HG02610 (cell line): ENCODE results near the gene BAG2.

Experiments used
- ATAC-seq: cut with Tn5 transposase; IDR thresholded peaks from one replicate; pipeline ENCODE4 v1.9.1; 2021; ENCODE audit warnings: mild to moderate bottlenecking, moderate library complexity; ENCODE audit not compliant: unreplicated experiment

BAG2 gene

DNA sequence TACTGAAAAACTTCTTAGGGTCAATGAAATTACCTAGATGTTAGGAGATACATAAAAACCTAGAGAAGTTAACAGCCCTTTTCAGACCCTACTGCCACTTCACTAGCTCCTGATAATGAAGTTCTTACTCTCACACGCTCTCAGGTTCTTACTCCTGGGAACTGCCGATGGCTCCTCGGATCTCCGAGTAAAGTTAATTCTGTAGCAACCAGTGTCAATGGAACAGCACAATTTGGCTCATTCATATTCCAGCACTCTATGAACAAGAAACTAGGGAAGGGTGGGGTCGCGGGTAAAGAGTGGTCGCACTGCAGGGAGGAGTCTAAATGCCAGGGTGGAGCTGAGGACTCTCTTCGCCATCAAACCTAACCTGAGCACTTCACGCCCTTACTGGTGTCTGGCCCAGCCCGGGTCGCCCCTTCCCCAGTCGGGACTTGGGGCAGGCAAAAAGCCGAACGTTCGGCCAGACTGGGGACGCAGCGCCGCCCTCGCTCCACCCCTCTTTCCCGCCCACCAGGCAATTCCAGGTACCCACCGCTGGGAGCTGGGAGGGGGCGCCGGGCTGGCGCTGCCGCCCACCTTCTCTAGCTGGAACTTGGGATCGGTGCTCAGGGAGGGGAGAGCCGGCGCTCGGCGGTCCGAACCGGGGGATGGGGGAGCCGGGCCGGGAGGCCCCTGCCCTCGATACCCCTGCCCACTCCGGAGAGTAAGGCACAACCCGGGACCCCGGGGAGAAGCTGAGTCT lies 49.2 kb downstream of the BAG2 start:
- ATAC-seq = peak; percentile 67

DNA sequence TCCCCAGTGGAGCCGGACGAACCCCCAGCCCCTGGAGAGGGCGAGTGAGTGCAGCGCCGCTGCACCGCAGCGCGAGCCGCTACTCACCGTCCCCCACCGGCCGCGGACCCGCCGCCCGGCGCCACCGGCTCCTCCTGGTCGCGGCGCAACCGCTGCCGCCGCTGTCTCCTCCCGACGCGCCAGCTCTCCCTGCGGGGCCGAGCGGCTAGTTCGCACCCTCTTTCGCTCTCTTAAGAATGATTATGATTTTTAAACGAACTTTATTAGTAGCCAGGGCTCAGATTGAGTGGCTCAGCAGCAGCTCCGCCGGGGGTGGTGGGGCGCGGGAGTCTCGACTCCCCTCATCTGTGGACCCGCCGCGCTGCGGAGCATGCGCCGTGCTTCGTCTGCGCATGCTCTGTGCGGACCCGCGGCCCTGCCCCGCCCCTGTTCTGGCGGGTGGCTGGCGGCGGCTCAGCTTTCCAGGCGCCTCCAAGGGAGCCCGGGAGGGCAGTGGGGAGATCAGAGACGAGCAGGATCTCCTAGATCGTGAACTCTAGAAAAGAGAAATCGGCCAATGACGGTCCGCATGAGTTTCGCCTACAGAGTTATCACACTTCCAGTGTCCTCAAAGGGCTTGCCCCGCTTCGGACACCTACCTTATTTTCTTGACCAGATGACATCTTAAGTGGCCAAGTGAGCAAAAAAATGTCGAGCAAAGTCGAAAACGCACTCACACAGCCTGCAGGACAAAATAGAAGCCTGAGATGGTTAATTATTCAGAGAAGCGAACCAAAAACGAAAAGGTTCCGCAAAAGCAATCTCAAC lies 50.0 kb downstream of the BAG2 start, which contains the start of gene RAB23:
TSS of gene RAB23 (minus strand) at position 372 of the 807 bp plus-strand sequence. CDS start 11,927 bp downstream, outside the sequence.
- ATAC-seq = peak; percentile 87

DNA sequence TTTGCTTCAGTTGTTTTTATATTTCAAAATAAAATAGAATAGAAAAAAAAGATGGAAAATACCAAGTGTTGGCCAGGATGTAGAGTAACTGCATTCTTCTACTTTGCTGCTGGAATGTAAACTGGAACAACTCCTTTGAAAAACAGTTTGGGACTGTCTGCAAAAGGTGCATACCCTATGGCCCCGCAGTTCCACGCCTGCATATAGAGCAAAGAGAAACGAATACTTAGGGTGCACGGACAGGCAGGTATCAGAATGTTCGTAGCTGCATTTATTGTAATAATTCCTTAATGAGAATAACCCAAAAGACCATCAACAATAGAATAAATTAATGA lies 50.6 kb downstream of the BAG2 start:
- no peak for ATAC-seq

DNA sequence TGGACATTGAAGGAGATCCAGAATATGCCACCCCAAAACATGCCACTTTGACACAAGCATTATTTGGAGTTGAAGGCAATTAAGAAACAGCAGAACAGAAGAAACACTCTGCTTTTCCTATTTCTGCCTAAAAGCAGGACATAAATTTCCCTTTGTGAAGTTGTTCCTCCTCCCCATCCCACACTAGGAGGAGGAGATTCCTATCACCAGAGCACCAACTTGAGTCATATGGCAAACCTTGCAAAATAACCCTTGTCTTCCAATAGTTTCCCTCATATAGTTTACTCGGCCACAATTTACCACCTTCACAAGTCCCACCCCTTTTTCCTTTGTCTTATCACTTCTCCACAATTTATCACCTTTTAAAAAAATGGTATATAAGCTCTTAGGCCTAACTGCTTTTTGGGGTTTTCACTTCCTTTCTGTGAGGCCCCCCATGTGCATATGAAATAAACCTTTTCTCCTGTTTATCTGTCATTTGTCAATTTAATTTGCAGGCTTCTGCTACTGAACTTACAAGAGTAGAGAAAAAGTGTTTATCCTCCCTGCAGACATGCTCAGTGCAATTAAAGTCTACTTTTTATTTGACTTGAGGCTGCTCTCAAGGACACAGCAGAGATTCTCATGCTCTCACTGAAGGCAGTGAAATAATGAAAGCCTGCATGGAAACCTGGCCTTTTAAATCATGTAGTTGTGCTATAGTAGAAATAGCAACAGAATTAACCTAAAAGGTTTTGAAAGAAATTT lies 52.8 kb downstream of the BAG2 start:
- no peak for ATAC-seq

DNA sequence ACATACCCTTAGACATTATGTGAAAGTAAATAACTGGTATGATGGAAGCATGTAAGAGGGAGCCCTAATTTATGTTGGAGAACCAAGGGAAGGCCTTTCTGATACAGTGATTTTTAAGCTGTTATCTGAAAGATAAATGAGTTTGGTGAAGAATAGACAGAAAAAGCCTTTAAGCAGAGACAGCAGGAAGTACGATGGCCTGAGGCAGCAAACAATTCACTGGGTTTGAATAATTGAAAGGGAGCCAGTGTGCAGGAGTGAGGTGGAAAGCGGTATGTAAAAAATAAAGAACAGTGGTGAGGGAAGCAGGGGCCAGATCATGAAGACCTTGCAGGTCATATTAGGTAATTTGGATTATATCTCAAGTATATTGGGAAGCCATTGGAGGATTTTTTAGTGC lies 54.1 kb downstream of the BAG2 start:
- ATAC-seq = no peak
